ES-I3 (cell line): ENCODE measurements around the gene CFAP20DC.
"Not testable (repeated sequence)": the region's sequence is repeated elsewhere in the genome, so short reads cannot be mapped to it uniquely, and the experiment has no call there.

Source experiments
- H3K36me3 ChIP-seq: 2 replicates; pipeline ENCODE4 v1.6.1; 2013; ENCODE audit warnings: mild to moderate bottlenecking, low read length, control low read depth, moderate library complexity; ENCODE audit not compliant: insufficient read depth
- H3K4me1 ChIP-seq: 2 replicates; pipeline ENCODE4 v1.6.1; 2013; ENCODE audit warnings: mild to moderate bottlenecking, control low read depth, low read length; ENCODE audit not compliant: insufficient read depth
- H3K9ac ChIP-seq: 2 replicates; pipeline ENCODE4 v1.6.1; 2013; ENCODE audit warnings: low read depth, mild to moderate bottlenecking, low read length, moderate library complexity
- H3K9me3 ChIP-seq: 2 replicates; pipeline ENCODE4 v1.6.1; 2013; ENCODE audit warnings: mild to moderate bottlenecking, low read length, moderate library complexity; ENCODE audit not compliant: control insufficient read depth, insufficient read depth

CFAP20DC gene

GRCh38 chr3:58724336-58724735, 325.5 kb downstream of the CFAP20DC start:
- no peaks in the 10 kb centered on the region for H3K4me1 ChIP-seq
- H3K9me3 ChIP-seq: no peaks in the 10 kb centered on the region; the same call in 1 of the 2 replicates
- no peaks in the 10 kb centered on the region for H3K36me3 ChIP-seq
- H3K9ac ChIP-seq: no peak overlapping the region

DNA sequence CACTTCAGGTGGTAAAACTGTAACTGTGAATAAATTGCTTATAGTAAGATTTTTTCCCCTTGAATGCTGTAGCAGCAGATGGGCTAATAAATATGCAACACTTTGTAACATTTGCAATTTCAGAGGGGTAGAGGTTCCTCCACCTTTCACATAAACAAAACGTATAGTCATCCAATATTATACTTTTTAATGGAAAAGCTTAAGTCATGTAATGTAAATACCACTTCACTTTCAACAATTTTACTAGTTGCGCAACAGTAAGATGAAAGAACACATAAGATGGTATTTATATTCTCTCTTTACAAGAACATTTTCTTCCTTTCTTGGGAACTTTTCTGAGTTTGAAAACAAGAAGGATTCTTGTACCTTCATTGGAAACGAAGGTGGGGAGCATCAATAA, 326.7 kb downstream of the CFAP20DC start:
- H3K4me1 ChIP-seq: no peaks in the 10 kb centered on the region
- no peak overlapping the region for H3K9ac ChIP-seq
- no peaks in the 10 kb centered on the region; the same call in 1 of the 2 replicates for H3K9me3 ChIP-seq
- no peaks in the 10 kb centered on the region for H3K36me3 ChIP-seq

DNA sequence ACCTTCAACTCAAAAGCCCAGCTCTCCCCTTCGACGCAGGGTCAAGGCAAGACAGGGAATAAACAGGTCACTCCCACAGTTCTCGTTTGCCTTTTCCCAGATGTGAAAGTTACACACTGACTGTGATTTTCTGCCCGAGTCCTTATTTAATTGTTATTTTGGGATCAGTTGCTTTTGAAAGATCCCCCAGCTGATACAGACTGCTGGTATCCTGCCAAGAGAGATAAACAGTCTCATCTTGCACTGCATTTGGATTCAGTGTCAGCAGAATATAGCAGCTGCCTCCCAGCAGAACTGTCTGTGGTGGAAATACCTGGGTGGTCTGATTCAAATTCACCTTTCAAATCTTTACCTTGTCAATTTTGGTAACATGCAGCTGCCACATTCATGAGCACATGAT, 327.3 kb downstream of the CFAP20DC start:
- H3K9ac ChIP-seq: no peak overlapping the region
- H3K36me3 ChIP-seq: no peaks in the 10 kb centered on the region
- no peaks in the 10 kb centered on the region for H3K4me1 ChIP-seq
- no peaks in the 10 kb centered on the region; the same call in 1 of the 2 replicates for H3K9me3 ChIP-seq

GRCh38 chr3:58720526-58720925, 329.3 kb downstream of the CFAP20DC start:
- Histone ChIP-seq H3K9ac (no peak overlapping the region), H3K36me3 (no peaks in the 10 kb centered on the region), H3K9me3 (no peaks in the 10 kb centered on the region; the same call in 1 of the 2 replicates), H3K4me1 (no peaks in the 10 kb centered on the region)

DNA sequence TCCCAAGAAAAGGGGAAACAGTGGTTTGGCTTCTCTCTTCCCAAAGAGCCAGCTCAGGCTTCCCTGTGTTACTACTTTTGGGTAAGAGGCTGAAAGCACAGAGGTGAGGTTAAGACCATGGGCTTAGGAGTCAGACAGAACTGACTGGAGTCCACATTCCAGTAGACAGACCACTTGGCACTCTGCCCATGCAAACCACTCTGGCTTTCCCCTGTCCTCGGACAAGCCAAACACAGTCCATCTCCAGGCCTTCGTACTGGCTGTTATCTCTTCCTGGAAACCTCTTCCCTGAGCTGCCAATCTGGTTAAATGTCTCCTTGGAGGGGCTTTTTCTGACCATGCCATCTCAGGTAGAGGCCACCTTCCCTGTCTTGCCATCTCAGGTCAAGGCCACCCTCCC, 330.1 kb downstream of the CFAP20DC start:
- H3K36me3 ChIP-seq: no peaks in the 10 kb centered on the region; the same call in 1 of the 2 replicates
- no peaks in the 10 kb centered on the region for H3K4me1 ChIP-seq
- H3K9me3 ChIP-seq: no peaks in the 10 kb centered on the region; the same call in 1 of the 2 replicates
- H3K9ac ChIP-seq: no peak overlapping the region

DNA sequence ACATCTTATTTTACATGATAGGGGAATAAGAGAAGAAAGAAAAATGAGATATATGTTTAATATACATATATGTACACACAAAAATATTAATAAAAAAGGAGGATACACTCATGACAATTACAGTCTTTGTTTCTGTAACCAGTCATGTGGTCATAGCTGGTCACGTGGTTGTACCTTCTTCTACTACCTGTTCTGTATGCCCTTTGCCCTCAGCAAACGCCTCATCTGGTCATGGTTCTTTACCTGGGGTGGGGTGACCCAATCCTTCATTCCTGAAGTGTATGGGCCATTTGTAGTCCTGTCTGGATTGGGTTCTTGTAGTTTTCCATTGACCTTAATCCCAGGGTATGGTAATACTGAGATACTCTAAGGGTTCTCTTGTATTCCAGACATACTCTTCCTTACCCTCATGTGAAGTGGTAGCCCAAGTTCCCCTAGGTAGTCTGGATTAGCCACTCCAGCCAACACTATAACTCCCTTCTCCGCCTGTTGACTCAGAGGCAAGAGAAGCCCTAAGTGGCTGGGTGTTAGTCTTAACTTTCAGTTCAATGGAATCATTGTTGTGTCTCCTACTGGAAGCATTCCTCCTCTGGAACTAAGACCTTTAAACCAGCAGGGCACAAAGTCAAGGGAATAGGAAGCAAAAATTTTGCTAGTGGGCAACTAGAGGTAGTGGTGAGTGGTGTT, 336.0 kb downstream of the CFAP20DC start:
- H3K4me1 ChIP-seq: no peaks in the 10 kb centered on the region
- no peak overlapping the region for H3K9ac ChIP-seq
- H3K36me3 ChIP-seq: no peaks in the 10 kb centered on the region; the same call in 1 of the 2 replicates
- no peaks in the 10 kb centered on the region for H3K9me3 ChIP-seq

GRCh38 chr3:58711871-58712270, 338.0 kb downstream of the CFAP20DC start:
- H3K9ac ChIP-seq: no peak overlapping the region
- H3K36me3 ChIP-seq: no peaks in the 10 kb centered on the region; the same call in 1 of the 2 replicates
- H3K4me1 ChIP-seq: no peaks in the 10 kb centered on the region
- no peaks in the 10 kb centered on the region for H3K9me3 ChIP-seq

- H3K4me1 ChIP-seq, H3K9ac ChIP-seq: not testable (repeated sequence)
These were observed 340.8 kb downstream of the CFAP20DC start for GRCh38 chr3:58708983-58709382.

DNA sequence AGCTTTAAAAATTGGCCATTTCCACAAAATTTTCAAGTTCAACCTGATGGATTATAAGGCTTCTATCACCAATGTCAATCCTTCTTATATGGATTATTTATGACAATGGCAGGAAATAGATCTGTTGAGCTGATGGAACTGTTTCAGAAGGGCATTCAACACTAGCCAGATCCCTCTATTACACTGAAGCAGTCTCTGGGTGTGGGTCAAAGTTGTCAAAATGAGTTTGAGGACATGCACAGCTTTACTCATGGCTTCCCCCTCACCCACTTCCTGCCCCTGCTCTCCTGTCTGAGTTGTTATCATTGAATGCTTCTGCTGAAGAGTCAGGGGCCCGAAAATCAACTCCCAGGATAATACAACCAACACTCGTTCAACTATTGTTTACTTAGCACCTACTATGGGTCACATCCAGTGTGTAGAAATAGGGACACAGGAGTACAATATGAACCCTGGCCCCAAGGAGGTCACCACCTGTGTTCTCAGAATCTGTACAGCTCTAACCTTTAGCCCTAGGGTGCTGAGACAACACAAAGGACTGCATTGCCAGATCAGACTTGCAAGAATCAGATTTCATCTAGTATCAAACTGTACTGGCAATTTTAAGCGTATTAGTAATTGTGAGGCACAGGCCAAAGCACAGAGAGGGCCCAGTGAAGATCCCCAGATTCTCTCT, 341.6 kb downstream of the CFAP20DC start:
- Histone ChIP-seq H3K4me1 (no peaks in the 10 kb centered on the region), H3K9ac (no peak overlapping the region), H3K9me3 (no peaks in the 10 kb centered on the region), H3K36me3 (no peaks in the 10 kb centered on the region)

More at GRCh38 chr3:58708983-58709382, 340.8 kb downstream of the CFAP20DC start:
- H3K9me3 ChIP-seq, H3K36me3 ChIP-seq: not testable (repeated sequence)

- H3K4me1 ChIP-seq: no peaks in the 10 kb centered on the region
These were observed 342.4 kb downstream of the CFAP20DC start for GRCh38 chr3:58707390-58707930.

GRCh38 chr3:58706395-58707167, 343.2 kb downstream of the CFAP20DC start:
- H3K9me3 ChIP-seq: no peaks in the 10 kb centered on the region
- H3K9ac ChIP-seq: no peak overlapping the region
- H3K4me1 ChIP-seq: no peaks in the 10 kb centered on the region
- H3K36me3 ChIP-seq: no peaks in the 10 kb centered on the region

More at GRCh38 chr3:58707390-58707930, 342.4 kb downstream of the CFAP20DC start:
- Histone ChIP-seq H3K36me3 (no peaks in the 10 kb centered on the region), H3K9me3 (no peaks in the 10 kb centered on the region), H3K9ac (no peak overlapping the region)

DNA sequence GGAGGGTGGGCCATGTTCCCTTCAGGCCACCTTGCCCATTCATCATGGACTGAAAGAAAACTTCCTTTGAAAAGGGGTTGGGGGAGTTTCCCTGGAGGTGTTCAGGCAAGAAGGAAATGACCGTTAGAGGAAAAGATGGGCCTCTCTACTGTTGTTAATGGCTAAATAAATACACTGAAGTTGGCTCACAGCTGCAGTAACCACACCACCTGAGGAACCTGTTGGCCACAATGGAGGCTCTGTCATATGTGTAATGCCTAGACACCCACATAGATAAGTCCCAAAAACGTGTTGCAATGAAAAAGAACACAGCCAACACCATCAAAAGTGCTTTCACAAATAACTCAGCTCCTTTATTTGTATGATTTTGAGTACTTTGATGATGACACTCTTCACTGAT, 345.1 kb downstream of the CFAP20DC start:
- Histone ChIP-seq H3K4me1 (no peaks in the 10 kb centered on the region), H3K36me3 (no peaks in the 10 kb centered on the region), H3K9ac (no peak overlapping the region), H3K9me3 (no peaks in the 10 kb centered on the region)

DNA sequence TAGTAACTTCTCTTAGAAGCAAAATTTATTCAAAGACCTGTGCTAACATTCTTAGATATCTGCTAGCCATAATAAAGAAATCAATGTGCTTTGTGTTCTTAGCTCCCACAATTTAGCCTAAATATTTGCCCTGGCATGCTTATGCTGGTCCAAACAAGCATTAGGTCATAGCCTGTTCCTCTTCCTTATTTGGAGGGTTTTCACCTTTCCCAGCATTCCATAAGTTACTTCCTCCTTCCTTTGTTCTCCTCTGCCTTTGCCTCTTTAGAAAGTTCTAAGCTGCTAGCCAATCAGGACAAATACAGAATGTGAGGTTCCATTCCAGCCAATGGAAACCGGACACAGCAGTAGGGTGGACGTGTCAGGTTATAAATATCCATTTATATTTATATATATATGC, 345.5 kb downstream of the CFAP20DC start:
- H3K9me3 ChIP-seq, H3K36me3 ChIP-seq: not testable (repeated sequence)

GRCh38 chr3:58698246-58698645, 351.6 kb downstream of the CFAP20DC start:
- Histone ChIP-seq H3K9ac (no peak overlapping the region), H3K36me3 (no peaks in the 10 kb centered on the region), H3K4me1 (no peaks in the 10 kb centered on the region), H3K9me3 (peaks cover 10% of the 10 kb centered on the region; the same call in 1 of the 2 replicates)

More for the DNA sequence above, 345.5 kb downstream of the CFAP20DC start:
- H3K9ac ChIP-seq, H3K4me1 ChIP-seq: not testable (repeated sequence)
